Endothelial cell of umbilical vein (primary cell): Measurements from ENCODE around the gene EREG. TPM values are rescaled to one million over a fixed set of nuclear protein-coding genes. Genes with fewer than 3 reads are reported as not detected.

ENCODE experiments used
- BruUV-seq: library from RNA; stranded (reverse); fragments of 400-500 nt; replicated peaks from 2 replicates; lab custom pipeline; 2021; lab: Mats Ljungman, UMichigan
- CTCF ChIA-PET: fragments of 300-600, 350-600 bp; sonication (Branson Sonifier 250); formaldehyde crosslinking; loops from one replicate; lab custom pipeline; 2021; ENCODE audit warnings: antibody characterized with exemption, inconsistent platforms; lab: Charles Lee
- POLR2A ChIA-PET: fragments of 300-600, 350-600 bp; sonication (Branson Sonifier 250); formaldehyde crosslinking; loops from one replicate; lab custom pipeline; 2021; ENCODE audit warnings: antibody characterized with exemption, inconsistent platforms; lab: Charles Lee
- DNase-seq: peaks from one replicate; pipeline ENCODE4 v3.0.0-alpha.2; 2011; ENCODE audit warnings: low read depth, low spot score
- FAIRE-seq: peaks from 2 replicates; lab custom pipeline; 2011; peaks lifted over from hg19 to GRCh38; lab: Jason Lieb, UNC
- H2AFZ ChIP-seq: 2 replicates; pipeline ENCODE4 v1.6.0; 2012; ENCODE audit warnings: low read depth, low read length, control low read depth, inconsistent platforms
- H3K27ac ChIP-seq: 2 replicates; pipeline ENCODE4 v1.5.1; 2011; ENCODE audit warnings: low read depth, mild to moderate bottlenecking, control low read depth, low read length, moderate library complexity; ENCODE audit not compliant: insufficient read depth
- H3K27me3 ChIP-seq, 2 experiments: 2 replicates each; pipeline versions ENCODE4 v1.6.0 to v1.6.1; 2011; ENCODE audit warnings: low read length in 2 of 2, mixed read lengths in 1 of 2; ENCODE audit not compliant: control insufficient read depth in 2 of 2, insufficient read depth in 2 of 2
- H3K36me3 ChIP-seq, 2 experiments: 2 replicates in 1 of 2; 3 replicates in 1 of 2; pipeline ENCODE4 v1.5.1; 2011; ENCODE audit warnings: low read length in 2 of 2, mild to moderate bottlenecking in 1 of 2, moderate library complexity in 1 of 2; ENCODE audit not compliant: control insufficient read depth in 2 of 2, insufficient read depth in 2 of 2; ENCODE audit errors: extremely low read depth in 1 of 2
- H3K4me1 ChIP-seq: 3 replicates; pipeline ENCODE4 v1.5.1; 2011; ENCODE audit warnings: mild to moderate bottlenecking, low read length; ENCODE audit not compliant: control insufficient read depth, insufficient read depth; ENCODE audit errors: extremely low read depth
- H3K4me2 ChIP-seq: 2 replicates; pipeline ENCODE4 v1.6.1; 2011; ENCODE audit warnings: low read length, control low read depth, mixed read lengths; ENCODE audit not compliant: insufficient read depth
- H3K4me3 ChIP-seq, 3 experiments: fragments of 200-600 bp in 1 of 3; sonication (generic), shearing (Covaris generic) in 1 of 3; replicated peaks in 1 of 3; 2 replicates each; pipeline ENCODE4 v1.5.1; 2011 to 2016; ENCODE audit warnings: control low read depth in 3 of 3, low read length in 3 of 3, mild to moderate bottlenecking in 2 of 3, inconsistent platforms in 1 of 3, low read depth in 1 of 3, moderate library complexity in 1 of 3; ENCODE audit not compliant: insufficient read depth in 1 of 3
- H3K79me2 ChIP-seq: 2 replicates; pipeline ENCODE4 v1.6.0; 2012; ENCODE audit warnings: low read length, inconsistent platforms; ENCODE audit not compliant: control insufficient read depth, insufficient read depth
- H3K9ac ChIP-seq: replicated peaks from 2 replicates; pipeline ENCODE3; 2011; ENCODE audit warnings: low read length, control low read depth; ENCODE audit not compliant: insufficient read depth; ENCODE audit errors: extremely low read depth
- H3K9me1 ChIP-seq: replicated peaks from 3 replicates; pipeline ENCODE4 v1.6.0; 2011; ENCODE audit warnings: mild to moderate bottlenecking, low read length; ENCODE audit not compliant: control insufficient read depth, insufficient read depth; ENCODE audit errors: extremely low read depth
- H3K9me3 ChIP-seq: replicated peaks from 2 replicates; pipeline ENCODE4 v1.5.1; 2012; ENCODE audit warnings: low read length, inconsistent platforms; ENCODE audit not compliant: control insufficient read depth, insufficient read depth
- H4K20me1 ChIP-seq: replicated peaks from 2 replicates; pipeline ENCODE3; 2011; ENCODE audit warnings: mild to moderate bottlenecking, low read length; ENCODE audit not compliant: control insufficient read depth, insufficient read depth; ENCODE audit errors: extremely low read depth
- EZH2 ChIP-seq: IDR thresholded peaks from 2 replicates; pipeline ENCODE4 v1.6.1; 2012; ENCODE audit warnings: borderline replicate concordance, low read depth, mild to moderate bottlenecking, moderate library complexity, low read length, inconsistent platforms; ENCODE audit not compliant: severe bottlenecking
- FOS ChIP-seq: IDR thresholded peaks from 2 replicates; pipeline ENCODE4 v1.6.1; 2011; ENCODE audit warnings: mild to moderate bottlenecking, low read length, moderate library complexity, borderline replicate concordance; ENCODE audit not compliant: insufficient read depth
- GATA2 ChIP-seq: IDR thresholded peaks from 2 replicates; pipeline ENCODE4 v1.7.0; 2011; ENCODE audit warnings: low read depth, mild to moderate bottlenecking, moderate library complexity, mixed read lengths, low read length; ENCODE audit not compliant: insufficient read length, insufficient read depth
- MYC ChIP-seq: IDR thresholded peaks from one replicate; pipeline ENCODE4 v1.6.1; 2011; ENCODE audit warnings: mild to moderate bottlenecking, low read depth, low read length
- POLR2A ChIP-seq: IDR thresholded peaks from 2 replicates; pipeline ENCODE4 v1.6.1; 2012; ENCODE audit warnings: low read depth, mild to moderate bottlenecking, control low read depth, low read length
- POLR2AphosphoS5 ChIP-seq: IDR thresholded peaks from 2 replicates; pipeline ENCODE4 v1.6.1; 2012; ENCODE audit warnings: low read depth, mild to moderate bottlenecking, control low read depth, low read length, moderate library complexity; ENCODE audit not compliant: insufficient read depth
- dilution Hi-C: fragments of 300-500 bp; cut with MboI; formaldehyde crosslinking; loops from one replicate; pipeline ENCODE4 v1.15.0; 2019; ENCODE audit warnings: low sequenced_read_pairs; ENCODE audit not compliant: extremely low pct_ligation_motif_present
- intact Hi-C: fragments of 100-400 bp; cut with micrococcal nuclease; formaldehyde crosslinking; loops from one replicate; pipeline ENCODE4 v1.10.0; 2022
- polyA plus RNA-seq, 4 experiments: library from polyadenylated mRNA; depleted of rRNA in 3 of 4; stranded (reverse) in 3 of 4; unstranded in 1 of 4; fragments of >200 nt; gene quantifications; 2 replicates each; pipeline versions ENCODE4 v1.2.1 to v1.2.3, GENCODE V29; 2011 to 2012; ENCODE audit warnings: missing spikeins in 1 of 4
- total RNA-seq: library from RNA; stranded (reverse); gene quantifications from 2 replicates; pipeline ENCODE4 v1.2.3, GENCODE V29; 2021
- TF ChIP-seq, protein P1 (sequence below): IDR thresholded peaks from 2 replicates; pipeline ENCODE4 v1.6.1; 2011; ENCODE audit not compliant: insufficient read depth, insufficient read length
- TF ChIP-seq, protein P2 (sequence below), 2 donors: IDR thresholded peaks; 1 replicate in 1 of 2; 2 replicates in 1 of 2; pipeline ENCODE4 v1.5.1; 2011; ENCODE audit warnings: low read length in 2 of 2, mild to moderate bottlenecking in 2 of 2, moderate library complexity in 2 of 2, control low read depth in 1 of 2, inconsistent platforms in 1 of 2, low read depth in 1 of 2; ENCODE audit not compliant: insufficient read depth in 1 of 2; ENCODE audit errors: extremely low read depth in 1 of 2

EREG gene
- total and polyA plus RNA-seq, 2 donors (not counting 3 experiments of a cell fraction or from before 2014, with no cell fraction given) = not detected

DNA sequence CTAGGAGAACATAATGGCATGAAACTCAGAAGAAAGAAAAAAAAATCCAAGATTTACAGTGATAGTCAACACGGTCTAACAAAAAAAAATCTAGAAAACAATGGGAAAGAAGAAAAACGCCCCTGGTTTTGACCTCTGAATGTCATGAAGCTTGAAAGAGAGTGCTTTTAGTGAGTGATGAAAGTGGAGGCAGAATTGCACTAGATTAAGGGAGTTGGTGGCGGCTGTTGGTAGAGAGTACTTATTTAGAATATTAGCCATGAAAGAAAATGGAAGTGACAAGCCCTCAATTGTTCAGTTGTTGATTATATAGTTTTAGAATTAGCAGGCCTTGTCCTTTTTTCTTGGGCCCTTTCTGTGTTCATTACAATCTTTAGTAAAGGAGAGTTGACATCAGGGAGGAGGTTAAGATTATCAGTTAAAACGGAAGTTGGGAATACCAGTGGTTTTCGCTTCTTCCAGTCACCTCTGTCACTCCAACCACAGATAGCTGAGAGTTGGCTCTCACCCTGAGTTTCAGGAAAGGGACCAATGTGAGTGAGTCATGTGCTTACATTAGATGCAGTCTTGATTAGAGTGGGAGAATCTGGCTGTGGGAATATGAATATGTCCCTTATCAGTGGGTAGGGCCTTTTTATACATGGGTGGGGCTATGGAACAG is 29.7 kb downstream of the EREG start:
- TF ChIP-seq GATA2 (peak; percentile 87), POLR2A (no peak), FOS (peak; percentile 54)
- dilution Hi-C loops = loop anchor here (25.0 kb wide), 1 partner anchor 143 kb away; no protein-coding TSS in a partner anchor
- Histone ChIP-seq H3K4me1 (peaks cover 7% of the 10 kb centered on the region), H3K9ac (no peak overlapping the region), H3K9me1 (no peaks in the 10 kb centered on the region), H3K4me3 (no peak overlapping the region), H3K79me2 (no peaks in the 10 kb centered on the region), H3K27ac (no peak overlapping the region), H4K20me1 (no peaks in the 10 kb centered on the region), H3K27me3 (no peaks in the 10 kb centered on the region), H3K9me3 (no peaks in the 10 kb centered on the region), H3K4me2 (no peak overlapping the region), H2AFZ (no peak overlapping the region), H3K36me3 (no peaks in the 10 kb centered on the region)
- intact Hi-C loops = no loop called here
- no TSS peak for BruUV-seq
- no peak for DNase-seq
- FAIRE-seq = no peak
- CTCF ChIA-PET = interaction anchor here (1.0 kb wide), 1 partner anchor 24 kb away, joined by 3 read pairs; no protein-coding TSS in a partner anchor
- POLR2A ChIA-PET = no interaction called here

DNA sequence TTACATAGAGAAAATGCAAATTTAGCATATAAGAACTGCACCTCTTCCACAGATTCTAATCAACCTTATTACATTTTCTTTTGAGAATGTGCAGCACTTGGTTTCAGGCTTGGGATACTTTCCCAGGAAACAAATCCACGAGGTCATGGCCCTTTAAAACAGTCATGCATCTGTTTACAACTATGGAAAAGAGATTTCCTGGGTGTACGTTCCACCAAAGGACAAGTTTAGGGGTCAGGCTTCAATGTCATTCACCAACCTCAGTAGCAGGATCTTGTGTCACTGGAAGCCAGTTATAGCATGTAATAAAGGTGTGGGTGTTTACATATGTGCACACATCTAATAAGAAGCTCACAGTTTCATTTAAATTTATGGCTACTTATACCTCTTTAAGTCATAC is 30.7 kb downstream of the EREG start:
- no peak overlapping the region for H3K4me2 ChIP-seq
- intact Hi-C loops = no loop called here
- no peaks in the 10 kb centered on the region for H3K79me2 ChIP-seq
- H3K4me1 ChIP-seq = peaks cover 7% of the 10 kb centered on the region
- CTCF ChIA-PET = no interaction called here
- no peak for DNase-seq
- no peak overlapping the region for H3K9ac ChIP-seq
- no peaks in the 10 kb centered on the region for H3K27me3 ChIP-seq
- no peak overlapping the region for H3K27ac ChIP-seq
- H3K36me3 ChIP-seq = no peaks in the 10 kb centered on the region
- dilution Hi-C loops = loop anchor here (25.0 kb wide), 1 partner anchor 142 kb away; no protein-coding TSS in a partner anchor
- FAIRE-seq = no peak
- BruUV-seq = no TSS peak
- no peaks in the 10 kb centered on the region for H3K9me1 ChIP-seq
- POLR2A ChIA-PET = no interaction called here
- no peaks in the 10 kb centered on the region for H3K9me3 ChIP-seq
- H4K20me1 ChIP-seq = no peaks in the 10 kb centered on the region
- TF ChIP-seq, protein P1, sequence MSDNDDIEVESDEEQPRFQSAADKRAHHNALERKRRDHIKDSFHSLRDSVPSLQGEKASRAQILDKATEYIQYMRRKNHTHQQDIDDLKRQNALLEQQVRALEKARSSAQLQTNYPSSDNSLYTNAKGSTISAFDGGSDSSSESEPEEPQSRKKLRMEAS = no peak
- no peak for TF ChIP-seq MYC
- no peak for TF ChIP-seq EZH2
- TF ChIP-seq POLR2AphosphoS5 = no peak
- TF ChIP-seq, protein P2, sequence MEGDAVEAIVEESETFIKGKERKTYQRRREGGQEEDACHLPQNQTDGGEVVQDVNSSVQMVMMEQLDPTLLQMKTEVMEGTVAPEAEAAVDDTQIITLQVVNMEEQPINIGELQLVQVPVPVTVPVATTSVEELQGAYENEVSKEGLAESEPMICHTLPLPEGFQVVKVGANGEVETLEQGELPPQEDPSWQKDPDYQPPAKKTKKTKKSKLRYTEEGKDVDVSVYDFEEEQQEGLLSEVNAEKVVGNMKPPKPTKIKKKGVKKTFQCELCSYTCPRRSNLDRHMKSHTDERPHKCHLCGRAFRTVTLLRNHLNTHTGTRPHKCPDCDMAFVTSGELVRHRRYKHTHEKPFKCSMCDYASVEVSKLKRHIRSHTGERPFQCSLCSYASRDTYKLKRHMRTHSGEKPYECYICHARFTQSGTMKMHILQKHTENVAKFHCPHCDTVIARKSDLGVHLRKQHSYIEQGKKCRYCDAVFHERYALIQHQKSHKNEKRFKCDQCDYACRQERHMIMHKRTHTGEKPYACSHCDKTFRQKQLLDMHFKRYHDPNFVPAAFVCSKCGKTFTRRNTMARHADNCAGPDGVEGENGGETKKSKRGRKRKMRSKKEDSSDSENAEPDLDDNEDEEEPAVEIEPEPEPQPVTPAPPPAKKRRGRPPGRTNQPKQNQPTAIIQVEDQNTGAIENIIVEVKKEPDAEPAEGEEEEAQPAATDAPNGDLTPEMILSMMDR (IDR thresholded peaks at IDR 0.05; ENCODE audit: extremely low read depth in 1 of 2, insufficient read depth in 1 of 2, low read depth in 1 of 2, low read length in 2 of 2) = no peak
- H2AFZ ChIP-seq = no peak overlapping the region
- no peak overlapping the region for H3K4me3 ChIP-seq
